ENCODE results near the gene PTCRA. TPM values are rescaled to one million over a fixed set of nuclear protein-coding genes. Genes with fewer than 3 reads are reported as not detected.
A peak's percentile ranks its signal among the peaks of the same experiment; 100 is the strongest.
"Not testable (repeated sequence)": the region's sequence is repeated elsewhere in the genome, so short reads cannot be mapped to it uniquely, and the experiment has no call there.

PTCRA gene
- total RNA-seq, 1 experiment from 2014 or later = not detected

DNA sequence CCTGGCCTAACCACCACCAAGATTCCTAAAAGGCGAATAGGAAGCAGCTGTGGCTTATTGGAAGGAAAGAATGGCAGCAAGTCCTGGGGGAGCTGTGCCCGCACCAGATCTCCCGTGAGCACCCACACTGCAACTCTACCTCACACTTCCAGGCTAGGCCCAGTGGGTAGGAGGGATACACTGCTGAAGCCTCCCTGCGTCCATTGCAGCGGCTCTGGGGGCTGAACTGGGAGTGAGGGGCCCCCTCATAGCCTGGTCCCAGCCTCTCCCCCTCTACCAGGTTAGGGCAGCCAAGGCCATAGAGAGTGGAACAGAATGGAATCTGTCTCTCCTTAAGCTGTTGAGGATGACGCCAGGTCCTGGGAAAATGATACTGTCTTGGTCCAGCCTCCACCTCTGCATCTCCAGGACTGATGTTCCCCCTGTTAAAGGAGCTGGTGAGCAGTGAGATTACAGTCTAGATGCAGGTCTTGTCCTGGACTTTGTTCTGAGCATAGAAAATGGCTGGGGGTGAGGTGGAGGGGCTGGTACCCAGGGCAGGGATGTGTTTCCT lies 24.7 kb downstream of the PTCRA start:
- POLR2A ChIA-PET = interaction anchor here (1.3 kb wide), 1 partner anchor 11 kb away, joined by 4 read pairs; the partner anchor contains the start of gene CNPY3
- Histone ChIP-seq H3K27ac (ENCODE audit: low read depth, low read length) (no peak overlapping the region), H3K27me3 (ENCODE audit: insufficient read depth, low read length) (no peaks in the 10 kb centered on the region), H3K36me3 (ENCODE audit: control insufficient read depth in 1 of 2, insufficient read depth in 2 of 2, low read length in 2 of 2) (peaks cover 10 to 11% of the 10 kb centered on the region in 2 experiments; a peak in 3 of 4 replicates), H3K9ac (ENCODE audit: low read length) (no peak overlapping the region), H3K4me3 (replicated peaks in 1 of 2; ENCODE audit: low read depth in 1 of 2, low read length in 2 of 2) (no peak overlapping the region), H2AFZ (ENCODE audit: low read depth, low read length, poor library complexity, severe bottlenecking) (no peak overlapping the region), H3K9me3 (ENCODE audit: control insufficient read depth in 1 of 2, insufficient read depth in 1 of 2, low read depth in 1 of 2, low read length in 2 of 2) (no peaks in the 10 kb centered on the region), H3K9me2 (ENCODE audit: insufficient read depth) (no peaks in the 10 kb centered on the region), H3K4me1 (ENCODE audit: control insufficient read depth in 1 of 2, insufficient read depth in 2 of 2, low read length in 2 of 2) (no peaks in the 10 kb centered on the region), H4K20me1 (ENCODE audit: insufficient read depth) (no peaks in the 10 kb centered on the region), H3K79me2 (ENCODE audit: insufficient read depth, low read length) (no peaks in the 10 kb centered on the region), H3K4me2 (ENCODE audit: low read length) (no peak overlapping the region)
- BruUV-seq (replicated peaks) = no TSS peak
- no peak for TF ChIP-seq ZNF274 (IDR thresholded peaks at IDR 0.05; ENCODE audit: low read depth, low read length)
- TF ChIP-seq, protein P1, sequence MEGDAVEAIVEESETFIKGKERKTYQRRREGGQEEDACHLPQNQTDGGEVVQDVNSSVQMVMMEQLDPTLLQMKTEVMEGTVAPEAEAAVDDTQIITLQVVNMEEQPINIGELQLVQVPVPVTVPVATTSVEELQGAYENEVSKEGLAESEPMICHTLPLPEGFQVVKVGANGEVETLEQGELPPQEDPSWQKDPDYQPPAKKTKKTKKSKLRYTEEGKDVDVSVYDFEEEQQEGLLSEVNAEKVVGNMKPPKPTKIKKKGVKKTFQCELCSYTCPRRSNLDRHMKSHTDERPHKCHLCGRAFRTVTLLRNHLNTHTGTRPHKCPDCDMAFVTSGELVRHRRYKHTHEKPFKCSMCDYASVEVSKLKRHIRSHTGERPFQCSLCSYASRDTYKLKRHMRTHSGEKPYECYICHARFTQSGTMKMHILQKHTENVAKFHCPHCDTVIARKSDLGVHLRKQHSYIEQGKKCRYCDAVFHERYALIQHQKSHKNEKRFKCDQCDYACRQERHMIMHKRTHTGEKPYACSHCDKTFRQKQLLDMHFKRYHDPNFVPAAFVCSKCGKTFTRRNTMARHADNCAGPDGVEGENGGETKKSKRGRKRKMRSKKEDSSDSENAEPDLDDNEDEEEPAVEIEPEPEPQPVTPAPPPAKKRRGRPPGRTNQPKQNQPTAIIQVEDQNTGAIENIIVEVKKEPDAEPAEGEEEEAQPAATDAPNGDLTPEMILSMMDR (IDR thresholded peaks at IDR 0.05 in 2 of 3, conservative IDR thresholded peaks at IDR 0.05 in 1 of 3; ENCODE audit: borderline replicate concordance in 1 of 3, insufficient read depth in 1 of 3, low read depth in 2 of 3, low read length in 2 of 3) = no peak
- no peak for TF ChIP-seq YY1 (IDR thresholded peaks at IDR 0.05; ENCODE audit: extremely low read depth, insufficient replicate concordance, low read depth, low read length)
- TF ChIP-seq, protein P2, sequence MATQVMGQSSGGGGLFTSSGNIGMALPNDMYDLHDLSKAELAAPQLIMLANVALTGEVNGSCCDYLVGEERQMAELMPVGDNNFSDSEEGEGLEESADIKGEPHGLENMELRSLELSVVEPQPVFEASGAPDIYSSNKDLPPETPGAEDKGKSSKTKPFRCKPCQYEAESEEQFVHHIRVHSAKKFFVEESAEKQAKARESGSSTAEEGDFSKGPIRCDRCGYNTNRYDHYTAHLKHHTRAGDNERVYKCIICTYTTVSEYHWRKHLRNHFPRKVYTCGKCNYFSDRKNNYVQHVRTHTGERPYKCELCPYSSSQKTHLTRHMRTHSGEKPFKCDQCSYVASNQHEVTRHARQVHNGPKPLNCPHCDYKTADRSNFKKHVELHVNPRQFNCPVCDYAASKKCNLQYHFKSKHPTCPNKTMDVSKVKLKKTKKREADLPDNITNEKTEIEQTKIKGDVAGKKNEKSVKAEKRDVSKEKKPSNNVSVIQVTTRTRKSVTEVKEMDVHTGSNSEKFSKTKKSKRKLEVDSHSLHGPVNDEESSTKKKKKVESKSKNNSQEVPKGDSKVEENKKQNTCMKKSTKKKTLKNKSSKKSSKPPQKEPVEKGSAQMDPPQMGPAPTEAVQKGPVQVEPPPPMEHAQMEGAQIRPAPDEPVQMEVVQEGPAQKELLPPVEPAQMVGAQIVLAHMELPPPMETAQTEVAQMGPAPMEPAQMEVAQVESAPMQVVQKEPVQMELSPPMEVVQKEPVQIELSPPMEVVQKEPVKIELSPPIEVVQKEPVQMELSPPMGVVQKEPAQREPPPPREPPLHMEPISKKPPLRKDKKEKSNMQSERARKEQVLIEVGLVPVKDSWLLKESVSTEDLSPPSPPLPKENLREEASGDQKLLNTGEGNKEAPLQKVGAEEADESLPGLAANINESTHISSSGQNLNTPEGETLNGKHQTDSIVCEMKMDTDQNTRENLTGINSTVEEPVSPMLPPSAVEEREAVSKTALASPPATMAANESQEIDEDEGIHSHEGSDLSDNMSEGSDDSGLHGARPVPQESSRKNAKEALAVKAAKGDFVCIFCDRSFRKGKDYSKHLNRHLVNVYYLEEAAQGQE (IDR thresholded peaks at IDR 0.05; ENCODE audit: low read depth) = no peak
- peak; percentile 11; the same call in 1 of the 2 replicates for TF ChIP-seq POLR2AphosphoS5 (IDR thresholded peaks at IDR 0.05; ENCODE audit: low read depth, low read length)
- TF ChIP-seq SIN3A (IDR thresholded peaks at IDR 0.05; ENCODE audit: low read depth) = no peak
- ATAC-seq = no peak
- no peak for DNase-seq (ENCODE audit: low read depth, low spot score)
- CTCF ChIA-PET = no interaction called here
- intact Hi-C loops (cut with micrococcal nuclease) = no loop called here
- RAD21 ChIA-PET (ENCODE audit: low non-redundant PET in 1 of 2, low total read pairs in 2 of 2, uncharacterized antibody in 2 of 2, unreplicated experiment in 2 of 2) = interaction anchor here in 1 of 2 experiments (0.7 kb wide), 1 partner anchor 39 kb away, joined by 4 read pairs; no protein-coding TSS in a partner anchor

DNA sequence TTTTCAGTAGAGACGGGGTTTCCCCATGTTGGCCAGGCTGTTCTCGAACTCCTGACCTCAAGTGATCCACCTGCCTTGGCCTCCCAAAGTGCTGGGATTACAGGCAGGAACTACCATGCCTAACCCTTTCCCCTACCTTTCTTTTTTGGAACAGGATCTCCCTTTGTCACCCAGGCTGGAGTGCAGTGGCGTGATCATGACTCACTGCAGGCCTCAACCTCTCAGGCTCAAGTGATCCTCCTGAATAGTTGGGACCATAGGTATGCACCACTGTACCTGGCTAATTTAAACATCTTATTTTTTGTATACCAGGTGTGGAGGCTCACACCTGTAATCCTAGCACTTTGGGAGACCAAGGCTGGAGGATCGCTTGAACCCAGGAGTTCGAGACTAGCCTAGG lies 25.5 kb downstream of the PTCRA start:
- H3K36me3 ChIP-seq (ENCODE audit: control insufficient read depth in 1 of 2, insufficient read depth in 2 of 2, low read length in 2 of 2); RAD21 ChIA-PET (ENCODE audit: low non-redundant PET in 1 of 2, low total read pairs in 2 of 2, uncharacterized antibody in 2 of 2, unreplicated experiment in 2 of 2); H4K20me1 ChIP-seq (ENCODE audit: insufficient read depth); H3K9me3 ChIP-seq (ENCODE audit: control insufficient read depth in 1 of 2, insufficient read depth in 1 of 2, low read depth in 1 of 2, low read length in 2 of 2); DNase-seq (ENCODE audit: low read depth, low spot score); H3K9ac ChIP-seq (ENCODE audit: low read length); H3K27ac ChIP-seq (ENCODE audit: low read depth, low read length); H2AFZ ChIP-seq (ENCODE audit: low read depth, low read length, poor library complexity, severe bottlenecking); H3K4me3 ChIP-seq (replicated peaks in 1 of 2; ENCODE audit: low read depth in 1 of 2, low read length in 2 of 2); H3K4me2 ChIP-seq (ENCODE audit: low read length); CTCF ChIA-PET; H3K4me1 ChIP-seq (ENCODE audit: control insufficient read depth in 1 of 2, insufficient read depth in 2 of 2, low read length in 2 of 2); BruUV-seq (replicated peaks); intact Hi-C loops (cut with micrococcal nuclease); ATAC-seq; H3K79me2 ChIP-seq (ENCODE audit: insufficient read depth, low read length); H3K27me3 ChIP-seq (ENCODE audit: insufficient read depth, low read length); H3K9me2 ChIP-seq (ENCODE audit: insufficient read depth): not testable (repeated sequence)
- POLR2A ChIA-PET = interaction anchor here (1.3 kb wide), 1 partner anchor 12 kb away, joined by 4 read pairs; the partner anchor contains the start of gene CNPY3
